ENCODE results near the gene HOXC4.

HOXC4 gene

DNA sequence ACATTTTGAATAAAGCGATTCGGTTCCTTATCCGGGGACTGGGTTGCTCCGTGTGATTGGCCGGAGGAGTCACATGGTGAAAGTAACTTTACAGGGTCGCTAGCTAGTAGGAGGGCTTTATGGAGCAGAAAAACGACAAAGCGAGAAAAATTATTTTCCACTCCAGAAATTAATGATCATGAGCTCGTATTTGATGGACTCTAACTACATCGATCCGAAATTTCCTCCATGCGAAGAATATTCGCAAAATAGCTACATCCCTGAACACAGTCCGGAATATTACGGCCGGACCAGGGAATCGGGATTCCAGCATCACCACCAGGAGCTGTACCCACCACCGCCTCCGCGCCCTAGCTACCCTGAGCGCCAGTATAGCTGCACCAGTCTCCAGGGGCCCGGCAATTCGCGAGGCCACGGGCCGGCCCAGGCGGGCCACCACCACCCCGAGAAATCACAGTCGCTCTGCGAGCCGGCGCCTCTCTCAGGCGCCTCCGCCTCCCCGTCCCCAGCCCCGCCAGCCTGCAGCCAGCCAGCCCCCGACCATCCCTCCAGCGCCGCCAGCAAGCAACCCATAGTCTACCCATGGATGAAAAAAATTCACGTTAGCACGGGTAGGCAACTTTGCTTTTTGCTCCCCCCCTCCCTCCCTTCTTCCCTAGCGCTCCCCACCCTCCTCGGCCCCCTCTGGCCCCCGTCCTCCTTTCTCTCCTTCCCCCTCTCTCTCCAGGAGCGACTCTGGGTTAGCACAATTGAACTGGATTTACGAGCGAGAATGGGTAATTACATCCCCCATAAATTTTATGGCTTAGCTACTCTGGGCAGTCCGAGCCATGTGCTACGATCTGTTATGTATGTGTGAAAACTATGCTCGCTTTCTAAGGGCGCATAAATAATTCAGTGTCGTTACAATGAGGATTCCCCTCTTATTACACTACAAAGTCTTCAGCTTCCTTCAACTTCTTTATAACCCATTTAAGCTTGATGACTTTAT is at the start of gene HOXC4:
Gene HOXC4 (plus strand): TSS at position 85 of the 991 bp plus-strand sequence. CDS start 88 bp downstream, at position 173.
- in situ Hi-C loops (cut with HindIII; ENCODE audit: low sequenced_read_pairs), result no loop called here

DNA sequence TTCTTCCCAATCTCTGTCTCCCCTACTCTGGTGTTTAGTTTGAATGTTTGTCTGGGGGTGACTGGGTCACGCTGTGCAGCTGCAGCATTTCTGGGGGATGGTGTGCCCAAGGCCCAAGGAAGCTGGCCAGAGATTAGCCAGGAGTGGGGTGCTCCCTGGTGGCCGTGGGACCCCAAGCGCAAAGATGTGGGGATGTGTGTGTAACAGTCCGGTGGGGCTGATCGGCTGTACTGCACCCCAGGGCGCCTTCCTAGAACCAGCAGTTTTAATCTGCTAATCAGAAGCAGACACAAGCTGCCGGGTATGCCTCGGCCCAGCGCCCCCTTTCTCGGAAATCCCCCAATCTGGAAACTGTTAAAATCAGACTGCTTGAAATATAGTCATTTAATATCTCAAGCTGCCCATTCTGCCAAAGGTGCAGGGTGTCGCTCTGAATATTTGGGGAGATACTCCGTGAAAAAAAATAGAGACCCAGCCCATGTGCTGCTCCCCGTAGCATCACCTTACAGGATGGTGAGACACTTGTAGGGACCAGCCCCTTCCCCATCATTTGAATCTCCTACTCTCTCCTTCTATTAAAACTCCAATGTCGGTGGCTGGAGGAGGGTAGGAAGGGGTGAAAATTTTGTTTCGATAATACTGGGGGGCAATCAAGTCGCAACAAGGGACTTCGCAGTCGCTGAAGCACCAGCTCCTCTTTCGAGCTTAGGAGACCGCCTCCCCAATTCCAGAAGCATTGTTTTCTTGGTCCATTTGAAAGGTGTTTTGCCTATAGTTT is 49.4 kb upstream of the HOXC4 start:
- in situ Hi-C loops (cut with HindIII; ENCODE audit: low sequenced_read_pairs), result no loop called here

- in situ Hi-C loops (cut with HindIII; ENCODE audit: low sequenced_read_pairs), result no loop called here
These were observed 48.6 kb upstream of the HOXC4 start for GRCh38 chr12:54004841-54005530.

- in situ Hi-C loops (cut with HindIII; ENCODE audit: low sequenced_read_pairs), result no loop called here
These were observed 48.1 kb upstream of the HOXC4 start for GRCh38 chr12:54005531-54005852.

- in situ Hi-C loops (cut with HindIII; ENCODE audit: low sequenced_read_pairs), result no loop called here
These were observed 47.6 kb upstream of the HOXC4 start for GRCh38 chr12:54005853-54006558.

DNA sequence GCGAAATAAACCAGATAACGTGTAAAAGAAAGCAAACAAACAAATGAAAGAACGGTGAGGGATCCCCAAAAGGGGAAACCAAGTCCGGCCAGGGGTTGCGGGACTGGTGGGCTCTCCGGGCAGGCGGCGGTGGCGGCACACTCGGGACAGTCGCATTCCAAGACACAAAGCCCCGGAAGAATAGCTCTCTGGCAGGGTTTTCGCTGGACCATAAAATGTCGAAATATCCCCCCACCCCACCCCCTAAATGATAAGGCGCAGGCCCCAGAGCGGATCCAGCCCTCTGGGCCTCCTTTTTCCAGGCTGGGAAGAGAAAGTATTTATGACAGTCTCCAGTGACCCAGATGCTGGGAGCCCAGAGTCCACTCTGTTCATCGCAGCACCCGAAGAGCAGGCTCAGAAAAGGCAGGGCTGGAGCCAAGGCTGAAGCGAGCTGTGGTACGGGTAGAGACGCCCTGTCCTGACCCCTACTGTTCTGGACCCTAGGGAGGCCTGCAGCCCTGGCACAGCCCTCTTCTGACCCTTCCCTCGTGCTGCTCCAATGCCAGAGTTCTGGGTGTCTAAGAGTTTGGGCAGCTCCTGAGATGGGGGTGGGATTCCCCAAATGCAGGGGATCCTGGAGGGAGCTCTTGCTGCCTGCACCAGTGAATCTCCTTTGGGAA is 46.9 kb upstream of the HOXC4 start:
- in situ Hi-C loops (cut with HindIII; ENCODE audit: low sequenced_read_pairs), result no loop called here

- in situ Hi-C loops (cut with HindIII; ENCODE audit: low sequenced_read_pairs), result no loop called here
These were observed 45.9 kb upstream of the HOXC4 start for GRCh38 chr12:54007538-54008259.

GRCh38 chr12:54008260-54008552 is 45.4 kb upstream of the HOXC4 start:
- in situ Hi-C loops (cut with HindIII; ENCODE audit: low sequenced_read_pairs), result no loop called here

DNA sequence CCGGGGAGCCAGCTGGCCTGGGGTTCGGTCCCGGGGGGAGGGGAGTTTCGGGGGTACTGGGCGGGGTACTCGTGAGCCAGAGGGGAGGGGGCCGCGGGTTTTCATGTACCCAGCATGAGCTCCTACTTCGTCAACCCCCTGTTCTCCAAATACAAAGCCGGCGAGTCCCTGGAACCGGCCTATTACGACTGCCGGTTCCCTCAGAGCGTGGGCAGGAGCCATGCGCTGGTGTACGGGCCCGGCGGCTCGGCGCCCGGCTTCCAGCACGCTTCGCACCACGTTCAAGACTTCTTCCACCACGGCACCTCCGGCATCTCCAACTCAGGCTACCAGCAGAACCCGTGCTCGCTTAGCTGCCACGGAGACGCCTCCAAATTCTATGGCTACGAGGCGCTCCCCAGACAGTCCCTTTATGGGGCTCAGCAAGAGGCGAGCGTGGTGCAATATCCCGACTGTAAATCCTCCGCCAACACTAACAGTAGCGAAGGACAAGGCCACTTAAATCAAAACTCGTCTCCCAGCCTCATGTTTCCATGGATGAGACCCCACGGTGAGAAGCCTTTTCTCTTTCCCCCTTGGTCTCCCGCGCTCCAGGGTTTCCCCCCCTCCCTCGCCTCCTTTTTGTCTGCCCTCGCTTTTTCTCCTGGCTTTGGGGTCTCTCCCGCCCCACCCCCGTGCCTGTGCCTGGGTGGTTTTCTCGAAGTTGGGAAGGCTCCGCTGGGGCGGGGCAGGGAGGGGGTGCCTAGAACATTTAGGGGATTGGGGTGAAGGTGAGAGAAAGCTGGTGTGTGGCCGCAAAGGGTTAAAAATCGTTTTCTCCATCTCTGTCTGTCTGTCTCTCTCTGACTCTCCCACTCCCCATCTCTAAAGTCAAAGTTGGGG is 44.2 kb upstream of the HOXC4 start:
- in situ Hi-C loops (cut with HindIII; ENCODE audit: low sequenced_read_pairs), result no loop called here

DNA sequence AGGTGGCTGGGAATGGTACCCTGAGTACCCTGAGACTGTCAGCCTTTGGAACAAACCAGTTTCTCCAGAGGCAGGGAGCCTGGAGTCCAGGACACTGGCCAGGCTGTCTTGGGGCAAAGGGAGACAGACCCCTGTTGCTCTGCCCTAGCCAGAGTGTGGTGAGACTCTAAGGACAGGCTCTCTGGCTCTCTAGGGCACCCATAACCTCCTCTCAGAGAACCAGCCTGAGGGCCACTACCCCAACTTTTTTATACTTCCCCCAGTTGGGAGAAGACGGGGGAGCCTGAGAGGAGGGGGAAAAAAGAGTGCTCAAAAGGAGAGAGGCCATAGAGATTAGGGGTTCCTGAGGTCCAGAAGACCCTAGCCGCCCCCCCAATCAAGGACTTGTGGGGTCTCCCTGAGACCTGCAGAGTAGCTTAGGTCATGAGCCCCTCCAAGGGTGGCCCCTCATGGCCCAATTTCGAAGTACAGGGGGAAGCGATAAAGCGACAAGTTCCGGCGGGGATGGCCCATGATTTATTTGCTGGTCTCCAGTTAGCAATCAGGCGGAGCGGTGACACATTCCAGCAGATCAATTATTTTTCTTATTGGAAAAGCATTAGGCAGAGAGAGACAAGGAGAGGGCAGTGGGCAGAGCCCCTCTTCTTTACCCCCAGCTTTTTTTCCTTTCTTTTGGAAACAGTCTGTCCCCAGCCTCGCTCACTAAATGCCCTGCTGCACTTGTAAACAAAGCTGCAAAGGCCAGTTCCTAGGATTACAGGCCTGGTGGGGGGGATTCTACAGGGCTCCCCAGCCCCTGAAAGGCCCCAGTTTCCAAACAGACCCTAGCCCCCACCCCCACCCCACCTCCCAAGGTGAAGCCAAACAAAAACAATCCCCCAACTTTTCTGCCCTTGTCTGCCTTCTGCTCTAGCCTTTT is 43.3 kb upstream of the HOXC4 start:
- in situ Hi-C loops (cut with HindIII; ENCODE audit: low sequenced_read_pairs), result no loop called here

- in situ Hi-C loops (cut with HindIII; ENCODE audit: low sequenced_read_pairs), result no loop called here
These were observed 42.5 kb upstream of the HOXC4 start for GRCh38 chr12:54010972-54011664.

- in situ Hi-C loops (cut with HindIII; ENCODE audit: low sequenced_read_pairs), result no loop called here
These were observed 41.7 kb upstream of the HOXC4 start for GRCh38 chr12:54011665-54012532.

DNA sequence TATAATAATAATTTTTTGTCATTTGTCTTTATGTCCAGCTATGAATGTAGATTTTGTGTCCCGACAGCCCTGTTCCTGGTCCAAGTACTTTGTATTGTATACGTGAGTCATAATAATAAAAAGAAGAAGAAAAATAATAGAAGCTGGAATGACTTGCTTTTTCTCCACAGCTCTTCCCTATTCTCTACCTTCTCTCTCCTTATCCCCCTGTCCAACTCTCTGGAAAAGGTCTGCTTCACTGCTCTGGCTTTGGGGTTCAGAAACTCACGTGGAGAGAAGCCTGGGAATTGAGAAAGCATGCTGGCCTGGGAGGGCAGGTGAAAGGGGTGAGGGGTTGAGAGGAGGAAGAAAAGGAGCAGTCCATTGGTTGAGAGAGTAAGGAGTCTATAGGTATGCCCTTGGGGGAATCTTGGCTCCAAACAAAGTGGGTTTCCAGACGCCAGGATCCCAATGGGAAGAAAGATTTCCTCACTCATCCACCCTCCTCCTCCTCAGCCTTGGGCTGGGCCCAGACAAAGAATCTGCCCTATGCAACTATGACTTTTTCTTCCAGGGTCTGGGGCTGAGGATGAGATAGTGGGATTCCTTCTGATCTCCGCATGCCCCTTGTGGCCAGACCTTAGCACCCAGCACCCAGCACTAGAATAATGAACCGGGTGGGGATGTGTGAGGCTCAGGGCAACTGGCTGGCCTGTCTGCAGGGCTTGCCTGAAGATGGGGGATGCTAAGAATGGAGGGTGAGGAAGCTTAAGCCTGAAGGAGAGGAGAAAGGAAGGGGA is 40.8 kb upstream of the HOXC4 start:
- in situ Hi-C loops (cut with HindIII; ENCODE audit: low sequenced_read_pairs), result no loop called here

DNA sequence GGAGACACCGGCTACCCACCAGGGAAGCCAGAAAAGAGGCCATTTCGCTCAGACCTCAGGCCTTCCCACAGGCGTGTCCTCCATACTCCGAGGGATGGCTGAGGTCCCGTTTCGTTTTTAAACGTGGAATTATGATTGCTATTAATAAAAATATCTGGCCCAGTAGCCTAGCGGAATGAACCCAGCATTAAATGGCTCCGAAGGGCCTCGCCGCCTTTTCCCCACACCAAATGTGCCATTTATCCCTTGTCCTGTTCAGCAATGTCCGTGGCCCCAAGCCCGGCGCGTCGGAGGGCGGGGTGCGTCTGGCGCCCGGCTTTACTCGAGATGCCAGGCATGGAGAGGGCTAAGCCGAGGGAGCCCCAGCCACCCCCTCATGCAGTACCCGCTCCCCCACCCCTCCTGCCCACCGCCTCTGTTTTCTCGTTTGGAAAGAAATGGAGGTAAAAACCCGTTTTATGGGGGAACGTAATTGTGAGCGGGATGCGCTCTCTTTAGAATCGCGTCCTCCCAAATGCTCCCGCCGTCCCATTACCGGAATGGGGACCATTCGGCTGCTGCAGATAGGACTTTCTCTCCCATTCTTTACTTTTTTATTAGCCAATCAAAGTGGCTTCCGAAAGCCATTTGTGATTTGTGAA is 39.1 kb upstream of the HOXC4 start:
- in situ Hi-C loops (cut with HindIII; ENCODE audit: low sequenced_read_pairs), result loop anchor here (5.0 kb wide), 1 partner anchor 173 kb away; the partner anchor contains the start of gene SMUG1
